Liver (tissue), 9 donors: Measurements from ENCODE around the gene NKD2. TPM values are rescaled to one million over a fixed set of nuclear protein-coding genes. Genes with fewer than 3 reads are reported as not detected.

Experiments used
- DNase-seq: peaks from one replicate; pipeline ENCODE4 v3.0.0-alpha.2; 2017; ENCODE audit warnings: low spot score
- H3K27ac ChIP-seq, 2 donors: one replicate each; pipeline ENCODE4 v1.7.0; 2013; ENCODE audit warnings: inconsistent platforms in 2 of 2, low read length in 2 of 2, control low read depth in 1 of 2, low read depth in 1 of 2, mild to moderate bottlenecking in 1 of 2
- H3K27me3 ChIP-seq, 4 donors: one replicate each; pipeline versions ENCODE4 v1.6.1 to v1.7.0; 2013; ENCODE audit warnings: low read length in 3 of 4, inconsistent platforms in 1 of 4, mild to moderate bottlenecking in 1 of 4, moderate library complexity in 1 of 4; ENCODE audit not compliant: control insufficient read depth in 4 of 4, insufficient read depth in 4 of 4
- H3K36me3 ChIP-seq, 4 donors: one replicate each; pipeline versions ENCODE4 v1.6.1 to v1.7.0; 2013; ENCODE audit warnings: low read length in 3 of 4, mild to moderate bottlenecking in 3 of 4, low read depth in 1 of 4, moderate library complexity in 1 of 4; ENCODE audit not compliant: control insufficient read depth in 4 of 4, insufficient read depth in 3 of 4
- H3K4me1 ChIP-seq, 4 donors: one replicate each; pipeline versions ENCODE4 v1.6.1 to v1.7.0; 2013; ENCODE audit warnings: low read length in 3 of 4, mild to moderate bottlenecking in 3 of 4, moderate library complexity in 1 of 4; ENCODE audit not compliant: control insufficient read depth in 4 of 4, insufficient read depth in 4 of 4
- H3K4me3 ChIP-seq, 3 donors: one replicate each; pipeline versions ENCODE4 v1.6.1 to v1.7.0; 2013; ENCODE audit warnings: low read length in 3 of 3, control low read depth in 1 of 3, low read depth in 1 of 3, mild to moderate bottlenecking in 1 of 3
- H3K9ac ChIP-seq, 2 donors: one replicate each; pipeline ENCODE4 v1.7.0; 2013; ENCODE audit warnings: low read length in 2 of 2, mild to moderate bottlenecking in 2 of 2, moderate library complexity in 2 of 2, control low read depth in 1 of 2, low read depth in 1 of 2
- H3K9me3 ChIP-seq, 4 donors: one replicate each; pipeline versions ENCODE4 v1.6.1 to v1.7.0; 2013; ENCODE audit warnings: low read length in 3 of 4; ENCODE audit not compliant: control insufficient read depth in 4 of 4
- ATF3 ChIP-seq: IDR thresholded peaks from 2 replicates; pipeline ENCODE4 v1.6.1; 2016; ENCODE audit warnings: antibody characterized with exemption
- CTCF ChIP-seq: fragments of 150-350 bp; IDR thresholded peaks from 2 replicates; pipeline ENCODE4 v1.5.1; 2017; ENCODE audit warnings: improper control_type of control experiment, low read depth, low read length; ENCODE audit not compliant: missing input control
- EGR1 ChIP-seq, 2 donors: IDR thresholded peaks; 2 replicates each; pipeline ENCODE4 v1.6.1; 2016 to 2018; ENCODE audit warnings: antibody characterized with exemption in 2 of 2, low read depth in 2 of 2
- FOXA1 ChIP-seq: IDR thresholded peaks from 2 replicates; pipeline ENCODE4 v1.6.1; 2016; ENCODE audit warnings: antibody characterized with exemption
- FOXA2 ChIP-seq: IDR thresholded peaks from 2 replicates; pipeline ENCODE4 v1.6.1; 2016; ENCODE audit warnings: antibody characterized with exemption
- JUND ChIP-seq, 2 donors: IDR thresholded peaks; 2 replicates each; pipeline ENCODE4 v1.6.1; 2016; ENCODE audit warnings: antibody characterized with exemption in 2 of 2
- NR2F2 ChIP-seq: IDR thresholded peaks from 2 replicates; pipeline ENCODE4 v1.6.1; 2016; ENCODE audit warnings: antibody characterized with exemption
- REST ChIP-seq: IDR thresholded peaks from 2 replicates; pipeline ENCODE4 v1.6.1; 2016; ENCODE audit warnings: antibody characterized with exemption, mild to moderate bottlenecking
- ZBTB33 ChIP-seq: IDR thresholded peaks from 2 replicates; pipeline ENCODE4 v1.6.1; 2016; ENCODE audit warnings: antibody characterized with exemption
- WGBS: extraction: QIAGEN DNeasy Blood & Tissue Kit; methylation state at CpG from one replicate; pipeline ENCODE4 v1.1.7; 2013; 5-methylcytosine and 5-hydroxymethylcytosine counted together
- polyA plus RNA-seq, 2 donors: library from polyadenylated mRNA; stranded (reverse) in 1 of 2; unstranded in 1 of 2; fragments of 200-250 nt in 1 of 2; fragments of >200 nt in 1 of 2; fragmentation: Nextera tagmentation in 1 of 2; extraction: Ambion mirVana in 1 of 2; gene quantifications; one replicate each; pipeline versions ENCODE4 v1.2.1 to v1.2.3, GENCODE V29; 2013 to 2015
- total RNA-seq, 2 donors: library from RNA; depleted of rRNA; stranded (reverse); fragments of >200 nt; gene quantifications; one replicate each; pipeline ENCODE4 v1.2.3, GENCODE V29; 2014
- donor health status: healthy.
- donor health status: healthy.
- donor health status: healthy.
- donor health status: healthy.
- donor health status: healthy.

Gene NKD2
- total and polyA plus RNA-seq, 4 donors: 0.09 to 1.3 (median 0.42) TPM

- no peak overlapping the region for H3K27ac ChIP-seq
- H3K36me3 ChIP-seq: no peaks in the 10 kb centered on the region
- no peak for DNase-seq
Observed at GRCh38 chr5:1015507-1015906, 6.9 kb downstream of the NKD2 start.

More at GRCh38 chr5:1015507-1015906, 6.9 kb downstream of the NKD2 start:
- Histone ChIP-seq H3K4me1 (peaks cover 0 to 9% (median 3%) of the 10 kb centered on the region in 4 donors), H3K9me3 (no peaks in the 10 kb centered on the region), H3K9ac (no peak overlapping the region), H3K4me3 (no peak overlapping the region), H3K27me3 (no peaks in the 10 kb centered on the region)
- WGBS: 77% methylated on average over 10 of the region's 10 CpGs
- TF ChIP-seq FOXA1 (no peak), NR2F2 (no peak), FOXA2 (no peak), CTCF (no peak), ZBTB33 (no peak), JUND (IDR thresholded peaks at IDR 0.05) (no peak), REST (no peak), ATF3 (no peak), EGR1 (IDR thresholded peaks at IDR 0.05; ENCODE audit: low read depth in 2 of 2) (no peak)
